Measurements from ENCODE around the gene F12. TPM values are rescaled to one million over a fixed set of nuclear protein-coding genes. Genes with fewer than 3 reads are reported as not detected.

Gene F12
- total and polyA plus RNA-seq, 2 experiments from 2014 or later, result 0.43 to 1.8 TPM

DNA sequence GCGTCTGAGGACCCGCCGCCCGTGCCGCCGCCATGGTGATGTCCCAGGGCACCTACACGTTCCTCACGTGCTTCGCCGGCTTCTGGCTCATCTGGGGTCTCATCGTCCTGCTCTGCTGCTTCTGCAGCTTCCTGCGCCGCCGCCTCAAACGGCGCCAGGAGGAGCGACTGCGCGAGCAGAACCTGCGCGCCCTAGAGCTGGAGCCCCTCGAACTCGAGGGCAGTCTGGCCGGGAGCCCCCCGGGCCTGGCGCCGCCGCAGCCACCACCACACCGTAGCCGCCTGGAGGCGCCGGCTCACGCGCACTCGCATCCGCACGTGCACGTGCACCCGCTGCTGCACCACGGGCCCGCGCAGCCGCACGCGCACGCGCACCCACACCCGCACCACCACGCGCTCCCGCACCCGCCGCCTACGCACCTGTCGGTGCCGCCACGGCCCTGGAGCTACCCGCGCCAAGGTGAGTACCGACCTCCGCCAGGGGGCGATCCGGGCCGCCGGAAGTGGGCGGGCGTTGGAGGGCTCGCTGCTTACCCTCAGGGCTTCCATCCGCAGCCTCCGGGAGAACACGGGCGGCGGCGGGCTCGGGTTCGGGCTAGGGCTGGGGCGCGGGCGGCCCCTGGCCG, 45.8 kb upstream of the F12 start:
- peaks cover 13% of the 10 kb centered on the region for H3F3A ChIP-seq (ENCODE audit: insufficient read depth)
- peak overlapping the region; percentile 66 for H3K4me3 ChIP-seq
- H3K4me1 ChIP-seq (ENCODE audit: insufficient read depth), result 0 out of 2 replicates have a peak, but pooled peaks cover 10% of the 10 kb centered on the region
- DNase-seq, result peak; percentile 82
- no peaks in the 10 kb centered on the region for H3K9me3 ChIP-seq (ENCODE audit: low read depth)
- 1% methylated on average over 65 to 77 of the region's 80 CpGs for WGBS, 2 experiments (ENCODE audit: low coverage in 1 of 2, low lambda C conversion rate in 2 of 2, missing lambda C conversion rate in 2 of 2)
- in situ Hi-C loops (cut with MboI), result loop anchor here (10.0 kb wide), 1 partner anchor 60 kb away; no protein-coding TSS in a partner anchor
- peak overlapping the region; percentile 78 for H3K9ac ChIP-seq
- 0 out of 2 replicates have a peak, but pooled peaks cover 13% of the 10 kb centered on the region for H4K20me1 ChIP-seq (ENCODE audit: insufficient read depth)
- no peaks in the 10 kb centered on the region for H3K27me3 ChIP-seq (replicated peaks; ENCODE audit: insufficient read depth)
- TF ChIP-seq EZH2 (IDR thresholded peaks at IDR 0.05; ENCODE audit: insufficient read depth, poor library complexity, severe bottlenecking), result no peak
- TF ChIP-seq EZH2phosphoT487 (IDR thresholded peaks at IDR 0.05; ENCODE audit: insufficient read depth, low read depth), result no peak
- H2AFZ ChIP-seq, result peak overlapping the region; percentile 13; the same call in 1 of the 2 replicates
- no peaks in the 10 kb centered on the region for H3K79me2 ChIP-seq (ENCODE audit: insufficient read depth)
- no peaks in the 10 kb centered on the region for H3K9me2 ChIP-seq (ENCODE audit: insufficient read depth)
- peaks cover 8% of the 10 kb centered on the region; the same call in 1 of the 2 replicates for H3K36me3 ChIP-seq (ENCODE audit: low read depth)
- peak overlapping the region; percentile 76 for H3K4me2 ChIP-seq (ENCODE audit: unreplicated experiment)
- peak overlapping the region; percentile 67 for H3K27ac ChIP-seq

DNA sequence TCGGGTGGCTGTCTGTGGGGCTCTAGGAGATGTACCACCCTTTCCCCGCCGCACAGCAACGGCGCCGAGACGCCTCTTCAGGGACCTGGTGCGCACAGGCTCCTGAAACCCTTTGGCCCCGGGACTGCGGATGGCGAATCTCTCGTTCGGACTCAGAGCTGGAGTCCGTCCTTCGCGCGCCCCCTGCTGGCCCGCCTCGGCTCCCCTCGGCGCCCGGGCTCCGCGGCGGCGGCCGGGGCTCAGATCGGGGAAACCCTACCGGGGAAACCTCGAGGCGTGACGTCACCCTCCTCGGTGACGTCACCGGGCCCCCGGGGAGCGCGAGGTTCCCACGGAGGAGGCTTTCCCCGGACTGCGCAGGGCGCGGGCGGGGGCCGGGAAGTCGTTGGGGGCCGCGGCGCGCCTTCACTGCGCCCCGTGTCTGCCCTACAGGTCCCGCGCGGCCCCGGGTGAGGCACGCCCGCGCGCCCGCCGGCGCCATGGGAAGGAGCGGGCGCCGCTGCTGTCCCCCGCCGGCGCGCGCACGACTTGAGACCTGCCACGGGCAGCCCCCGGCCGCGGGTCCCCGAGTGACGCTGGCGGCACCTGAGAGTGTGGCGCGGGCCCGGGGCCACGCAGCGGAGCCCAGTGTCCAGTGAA, 45.2 kb upstream of the F12 start:
- Histone ChIP-seq H3K27ac (peak overlapping the region; percentile 67), H3K9ac (peak overlapping the region; percentile 78), H3F3A (ENCODE audit: insufficient read depth) (peaks cover 13% of the 10 kb centered on the region), H2AFZ (peak overlapping the region; percentile 13; the same call in 1 of the 2 replicates), H3K79me2 (ENCODE audit: insufficient read depth) (no peaks in the 10 kb centered on the region), H3K4me3 (peak overlapping the region; percentile 66), H3K4me1 (ENCODE audit: insufficient read depth) (0 out of 2 replicates have a peak, but pooled peaks cover 10% of the 10 kb centered on the region), H3K9me3 (ENCODE audit: low read depth) (no peaks in the 10 kb centered on the region), H3K27me3 (replicated peaks; ENCODE audit: insufficient read depth) (no peaks in the 10 kb centered on the region), H3K4me2 (ENCODE audit: unreplicated experiment) (peak overlapping the region; percentile 76), H3K9me2 (ENCODE audit: insufficient read depth) (no peaks in the 10 kb centered on the region), H4K20me1 (ENCODE audit: insufficient read depth) (0 out of 2 replicates have a peak, but pooled peaks cover 13% of the 10 kb centered on the region), H3K36me3 (ENCODE audit: low read depth) (peaks cover 8% of the 10 kb centered on the region; the same call in 1 of the 2 replicates)
- in situ Hi-C loops (cut with MboI), result loop anchor here (10.0 kb wide), 1 partner anchor 60 kb away; no protein-coding TSS in a partner anchor
- 1% methylated on average over 20 to 67 of the region's 84 CpGs for WGBS, 2 experiments (ENCODE audit: low coverage in 1 of 2, low lambda C conversion rate in 2 of 2, missing lambda C conversion rate in 2 of 2)
- DNase-seq, result peak; percentile 92
- no peak for TF ChIP-seq EZH2 (IDR thresholded peaks at IDR 0.05; ENCODE audit: insufficient read depth, poor library complexity, severe bottlenecking)
- no peak for TF ChIP-seq EZH2phosphoT487 (IDR thresholded peaks at IDR 0.05; ENCODE audit: insufficient read depth, low read depth)

DNA sequence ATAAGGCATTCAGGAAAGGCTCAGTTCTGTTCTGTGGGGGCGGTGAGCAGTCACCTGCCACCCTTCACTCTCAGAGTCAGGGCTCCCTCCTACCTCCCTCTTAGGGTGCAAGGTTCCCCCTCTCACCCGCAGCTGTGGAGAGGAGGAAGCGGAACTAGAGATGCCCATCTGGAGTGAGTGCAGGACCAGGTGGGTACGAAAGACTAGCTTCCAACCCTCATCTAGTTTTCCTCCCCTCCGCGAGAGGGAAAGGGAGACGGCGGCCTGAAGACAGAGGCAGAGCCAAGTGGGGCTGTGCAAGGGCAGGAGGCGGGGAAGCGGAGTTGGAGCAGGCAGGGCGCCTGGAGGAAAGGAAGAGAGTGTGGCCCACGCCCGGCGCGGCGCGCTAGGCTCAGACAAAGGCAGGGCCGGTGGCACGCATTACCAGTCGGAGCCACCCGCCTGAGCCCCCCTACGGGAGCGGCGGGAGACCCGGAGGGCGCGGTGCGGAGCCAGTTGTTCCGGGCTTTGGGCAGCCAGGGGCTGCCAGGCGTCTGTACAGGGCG, 44.6 kb upstream of the F12 start:
- Histone ChIP-seq H3K79me2 (ENCODE audit: insufficient read depth) (no peaks in the 10 kb centered on the region), H4K20me1 (ENCODE audit: insufficient read depth) (0 out of 2 replicates have a peak, but pooled peaks cover 13% of the 10 kb centered on the region), H3F3A (ENCODE audit: insufficient read depth) (peaks cover 14% of the 10 kb centered on the region), H3K9ac (peak overlapping the region; percentile 78), H3K27ac (no peak overlapping the region), H3K36me3 (ENCODE audit: low read depth) (peaks cover 8% of the 10 kb centered on the region; the same call in 1 of the 2 replicates), H3K4me2 (ENCODE audit: unreplicated experiment) (peak overlapping the region; percentile 68), H3K4me3 (peak overlapping the region; percentile 66), H3K9me2 (ENCODE audit: insufficient read depth) (no peaks in the 10 kb centered on the region), H2AFZ (no peak overlapping the region), H3K9me3 (ENCODE audit: low read depth) (no peaks in the 10 kb centered on the region), H3K4me1 (ENCODE audit: insufficient read depth) (0 out of 2 replicates have a peak, but pooled peaks cover 10% of the 10 kb centered on the region), H3K27me3 (replicated peaks; ENCODE audit: insufficient read depth) (no peaks in the 10 kb centered on the region)
- peak; percentile 61 for DNase-seq
- in situ Hi-C loops (cut with MboI), result loop anchor here (10.0 kb wide), 1 partner anchor 59 kb away; no protein-coding TSS in a partner anchor
- 12 to 18% methylated on average over 20 to 31 of the region's 31 CpGs for WGBS, 2 experiments (ENCODE audit: low coverage in 1 of 2, low lambda C conversion rate in 2 of 2, missing lambda C conversion rate in 2 of 2)
- TF ChIP-seq EZH2 (IDR thresholded peaks at IDR 0.05; ENCODE audit: insufficient read depth, poor library complexity, severe bottlenecking) (no peak), EZH2phosphoT487 (IDR thresholded peaks at IDR 0.05; ENCODE audit: insufficient read depth, low read depth) (no peak)

All from GM23248 (cell line).